ENCODE data around the gene BLOC1S5. TPM values are rescaled to one million over a fixed set of nuclear protein-coding genes. Genes with fewer than 3 reads are reported as not detected.
"Not testable (repeated sequence)": the region's sequence is repeated elsewhere in the genome, so short reads cannot be mapped to it uniquely, and the experiment has no call there.

BLOC1S5 gene
- total RNA-seq, 2 experiments from 2014 or later = 18.3 to 23.8 TPM

DNA sequence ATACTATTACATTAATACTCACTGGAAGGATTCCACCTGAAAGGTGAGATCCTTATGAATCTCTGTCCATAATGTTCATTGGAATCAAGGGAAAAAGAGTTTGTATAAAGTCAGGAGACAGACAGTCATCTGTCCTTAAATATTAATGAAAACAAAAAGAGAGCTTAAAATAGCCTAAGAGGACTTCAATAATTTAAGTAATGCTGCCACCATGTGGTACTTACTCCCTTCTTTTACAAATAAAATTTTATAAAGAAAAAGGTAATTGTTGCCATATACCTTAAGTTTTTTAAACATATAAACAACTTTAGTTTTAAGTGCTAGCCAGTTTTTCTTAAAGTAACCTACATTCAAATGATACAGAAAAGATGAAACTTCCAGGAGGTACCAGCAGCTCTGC is 5.1 kb downstream of the BLOC1S5 start:
- DNase-seq = no peak
- H3K4me1 Mint-ChIP-seq (ENCODE audit: low read depth) = peaks cover 7% of the 10 kb centered on the region
- no peak overlapping the region for H3K27ac Mint-ChIP-seq
- no peaks in the 10 kb centered on the region for H3K27me3 Mint-ChIP-seq
- H3K9me3 Mint-ChIP-seq = no peaks in the 10 kb centered on the region
- peaks cover 22% of the 10 kb centered on the region for H3K36me3 Mint-ChIP-seq
- no peak overlapping the region for H3K4me3 Mint-ChIP-seq
- intact Hi-C loops (cut with micrococcal nuclease) = loop anchor here (2.0 kb wide), 1 partner anchor 336 kb away; no protein-coding TSS in a partner anchor
- POLR2A ChIA-PET = no interaction called here
- CTCF ChIA-PET = interaction anchor here (0.7 to 4.1 kb wide), 9 partner anchors 9 to 747 kb away, joined by 3 to 48 read pairs (median 5); partner anchors contain the start of genes BMP6 and EEF1E1

DNA sequence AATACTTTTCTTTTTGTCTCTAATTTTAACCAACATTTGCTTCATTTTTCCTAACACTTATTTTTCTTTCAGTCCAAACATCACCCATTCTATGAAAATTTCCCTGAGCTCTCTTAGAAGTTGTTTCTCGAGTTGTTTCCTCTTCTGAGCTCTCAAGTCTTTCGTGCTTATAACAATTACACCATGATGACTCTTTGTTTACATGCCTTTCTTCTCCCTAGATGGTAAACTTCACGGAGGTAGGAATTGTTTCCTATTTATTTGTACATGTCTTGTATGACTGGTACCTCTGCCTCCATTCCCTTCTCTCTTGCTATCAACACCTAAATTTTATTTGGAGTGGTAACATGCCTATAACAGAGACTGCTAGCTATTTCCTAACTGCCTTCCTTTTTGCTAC is 6.4 kb downstream of the BLOC1S5 start:
- intact Hi-C loops (cut with micrococcal nuclease) = loop anchor here (2.0 kb wide), 1 partner anchor 335 kb away; no protein-coding TSS in a partner anchor
- POLR2A ChIA-PET = no interaction called here
- CTCF ChIA-PET = interaction anchor here (0.9 to 4.1 kb wide), 4 partner anchors 139 to 339 kb away, joined by 3 to 48 read pairs (median 4); partner anchors contain the start of gene BMP6

DNA sequence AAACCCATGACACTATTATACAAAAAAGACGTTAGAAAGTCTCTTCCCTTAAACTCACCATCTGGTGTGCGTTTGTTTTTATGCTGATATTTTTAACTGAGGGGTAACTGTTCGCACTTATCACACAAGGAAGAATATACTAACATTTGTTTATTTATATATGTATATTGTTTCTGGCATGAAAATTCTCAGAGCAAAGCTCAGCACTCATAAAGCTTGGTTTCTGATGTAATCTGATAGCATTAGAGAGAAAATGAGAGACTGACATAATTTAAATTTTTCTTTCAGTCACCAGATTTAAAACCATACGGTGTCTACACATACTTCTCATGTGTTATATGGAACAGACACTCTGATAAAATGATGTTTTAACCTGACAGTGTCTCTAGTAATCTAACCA is 6.9 kb downstream of the BLOC1S5 start:
- POLR2A ChIA-PET = interaction anchor here (0.8 kb wide), 1 partner anchor 28 kb away, joined by 3 read pairs; no protein-coding TSS in a partner anchor
- no peak overlapping the region for H3K4me3 Mint-ChIP-seq
- CTCF ChIA-PET = interaction anchor here (4.1 kb wide), 1 partner anchor 333 kb away, joined by 48 read pairs; the partner anchor contains the start of gene BMP6
- intact Hi-C loops (cut with micrococcal nuclease) = no loop called here
- H3K27ac Mint-ChIP-seq = no peak overlapping the region
- no peaks in the 10 kb centered on the region for H3K4me1 Mint-ChIP-seq (ENCODE audit: low read depth)
- H3K9me3 Mint-ChIP-seq = no peaks in the 10 kb centered on the region
- H3K36me3 Mint-ChIP-seq = peaks cover 25% of the 10 kb centered on the region
- H3K27me3 Mint-ChIP-seq = no peaks in the 10 kb centered on the region
- no peak for DNase-seq

More for the DNA sequence above, 6.4 kb downstream of the BLOC1S5 start:
- no peak for DNase-seq
- no peak overlapping the region for H3K4me3 Mint-ChIP-seq
- no peaks in the 10 kb centered on the region for H3K9me3 Mint-ChIP-seq
- H3K27me3 Mint-ChIP-seq = no peaks in the 10 kb centered on the region
- H3K36me3 Mint-ChIP-seq = peaks cover 24% of the 10 kb centered on the region
- H3K27ac Mint-ChIP-seq = no peak overlapping the region
- peaks cover 3% of the 10 kb centered on the region for H3K4me1 Mint-ChIP-seq (ENCODE audit: low read depth)

DNA sequence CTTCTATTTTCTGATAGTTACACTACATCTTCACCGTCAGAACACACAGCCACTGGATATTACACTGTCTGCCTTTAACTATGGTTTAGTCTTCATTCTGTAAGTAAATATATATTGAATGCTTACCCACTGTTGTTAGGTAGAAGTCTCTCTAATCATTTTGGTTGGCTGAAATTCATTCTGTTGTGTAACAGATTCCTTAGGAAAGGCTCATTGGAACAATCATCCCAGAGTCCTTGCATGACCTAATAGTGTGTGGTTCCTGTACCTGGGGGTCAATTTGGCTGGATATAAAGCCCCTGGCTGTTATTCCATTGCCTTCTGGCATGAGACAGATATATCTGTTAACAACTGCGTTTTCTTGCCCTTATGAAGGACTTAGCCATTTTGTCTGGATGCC is 9.9 kb downstream of the BLOC1S5 start:
- Mint-ChIP-seq H3K4me3 (no peak overlapping the region), H3K27ac (no peak overlapping the region), H3K36me3 (peaks cover 30% of the 10 kb centered on the region), H3K27me3 (no peaks in the 10 kb centered on the region), H3K9me3 (no peaks in the 10 kb centered on the region), H3K4me1 (ENCODE audit: low read depth) (no peaks in the 10 kb centered on the region)
- ChIA-PET CTCF (no interaction called here), POLR2A (no interaction called here)
- intact Hi-C loops (cut with micrococcal nuclease) = no loop called here
- DNase-seq = no peak

DNA sequence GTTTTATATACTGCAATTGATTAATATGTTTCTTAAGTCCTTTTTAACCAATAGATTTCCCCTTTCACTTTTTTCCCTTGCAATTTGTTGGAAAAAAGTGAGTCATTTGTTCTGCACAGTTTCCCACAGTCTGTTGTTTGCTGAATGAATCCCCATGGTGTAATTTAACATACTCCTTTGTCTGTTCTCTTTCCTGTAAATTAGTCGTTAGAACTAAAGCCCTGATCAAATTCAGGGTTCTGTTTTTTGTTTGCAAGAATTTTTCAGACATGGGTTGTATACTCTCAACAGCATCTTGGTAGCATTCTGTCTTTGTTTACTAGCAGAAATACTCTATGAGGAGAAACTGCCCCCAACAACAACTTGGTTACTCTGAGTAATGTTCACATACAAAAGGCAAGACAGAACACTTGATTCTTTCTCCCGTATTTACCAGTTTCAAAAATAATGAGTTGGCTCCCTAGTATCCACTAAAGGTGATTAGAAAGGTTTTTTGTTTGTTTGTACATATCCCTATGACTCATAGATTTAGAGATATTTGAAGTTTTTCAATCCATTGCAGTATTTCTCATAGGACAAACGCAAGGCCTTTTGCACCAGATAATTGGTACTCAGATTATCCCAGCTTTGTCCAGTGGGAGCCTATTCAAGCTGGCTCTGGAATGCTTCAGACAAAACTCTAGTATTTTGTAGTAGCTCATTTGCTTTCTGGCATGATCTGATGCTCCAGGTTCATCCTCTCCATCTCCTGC is 16.5 kb downstream of the BLOC1S5 start:
- intact Hi-C loops (cut with micrococcal nuclease) = no loop called here
- ChIA-PET POLR2A (no interaction called here), CTCF (no interaction called here)
- Mint-ChIP-seq H3K4me1 (ENCODE audit: low read depth) (peaks cover 6% of the 10 kb centered on the region), H3K9me3 (peaks cover 12% of the 10 kb centered on the region), H3K27me3 (no peaks in the 10 kb centered on the region), H3K27ac (no peak overlapping the region), H3K4me3 (no peak overlapping the region), H3K36me3 (peaks cover 47% of the 10 kb centered on the region)
- no peak for DNase-seq

DNA sequence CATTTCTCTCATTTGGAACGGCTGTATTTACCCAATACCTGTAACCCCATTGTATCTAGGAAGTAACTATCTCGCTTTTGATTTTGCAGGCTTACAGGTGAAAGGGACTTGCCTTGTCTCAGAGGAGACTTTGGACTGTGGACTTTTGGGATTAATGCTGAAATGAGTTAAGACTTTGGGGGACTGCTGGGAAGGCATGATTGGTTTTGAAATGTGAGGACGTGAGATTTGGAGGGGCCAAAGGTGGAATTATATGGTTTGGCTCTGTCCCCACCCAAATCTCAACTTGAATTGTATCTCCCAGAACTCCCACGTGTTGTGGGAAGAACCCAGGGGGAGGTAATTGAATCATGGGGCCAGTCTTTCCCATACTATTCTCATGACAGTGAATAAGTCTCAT is 18.4 kb downstream of the BLOC1S5 start:
- DNase-seq; POLR2A ChIA-PET; intact Hi-C loops (cut with micrococcal nuclease); H3K27ac Mint-ChIP-seq; H3K4me1 Mint-ChIP-seq (ENCODE audit: low read depth); CTCF ChIA-PET; H3K4me3 Mint-ChIP-seq; H3K27me3 Mint-ChIP-seq: not testable (repeated sequence)
- Mint-ChIP-seq H3K9me3 (peaks cover 12% of the 10 kb centered on the region), H3K36me3 (peaks cover 45% of the 10 kb centered on the region)

DNA sequence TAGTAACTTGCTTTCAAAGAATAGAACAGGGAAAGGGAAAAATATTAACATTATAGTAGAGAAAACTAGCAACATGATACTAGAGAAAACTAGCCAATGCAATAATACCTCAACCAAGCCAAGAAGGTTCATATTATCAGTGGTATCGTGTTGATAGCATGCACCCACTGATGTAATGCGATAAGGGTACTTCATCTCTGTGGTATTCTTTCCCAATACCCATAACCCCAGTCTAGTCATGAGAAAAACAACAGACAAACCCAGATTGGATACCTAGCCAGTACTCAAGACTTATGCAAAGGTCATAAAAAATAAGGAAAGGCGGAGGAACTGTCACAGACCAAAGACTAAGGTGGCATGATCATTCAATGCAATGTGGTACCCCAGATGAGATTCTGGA is 21.0 kb downstream of the BLOC1S5 start:
- DNase-seq = no peak
- ChIA-PET POLR2A (no interaction called here), CTCF (no interaction called here)
- Mint-ChIP-seq H3K4me3 (no peak overlapping the region), H3K36me3 (peaks cover 58% of the 10 kb centered on the region), H3K9me3 (peaks cover 12% of the 10 kb centered on the region), H3K4me1 (ENCODE audit: low read depth) (peaks cover 6% of the 10 kb centered on the region), H3K27me3 (no peaks in the 10 kb centered on the region), H3K27ac (no peak overlapping the region)
- intact Hi-C loops (cut with micrococcal nuclease) = no loop called here

DNA sequence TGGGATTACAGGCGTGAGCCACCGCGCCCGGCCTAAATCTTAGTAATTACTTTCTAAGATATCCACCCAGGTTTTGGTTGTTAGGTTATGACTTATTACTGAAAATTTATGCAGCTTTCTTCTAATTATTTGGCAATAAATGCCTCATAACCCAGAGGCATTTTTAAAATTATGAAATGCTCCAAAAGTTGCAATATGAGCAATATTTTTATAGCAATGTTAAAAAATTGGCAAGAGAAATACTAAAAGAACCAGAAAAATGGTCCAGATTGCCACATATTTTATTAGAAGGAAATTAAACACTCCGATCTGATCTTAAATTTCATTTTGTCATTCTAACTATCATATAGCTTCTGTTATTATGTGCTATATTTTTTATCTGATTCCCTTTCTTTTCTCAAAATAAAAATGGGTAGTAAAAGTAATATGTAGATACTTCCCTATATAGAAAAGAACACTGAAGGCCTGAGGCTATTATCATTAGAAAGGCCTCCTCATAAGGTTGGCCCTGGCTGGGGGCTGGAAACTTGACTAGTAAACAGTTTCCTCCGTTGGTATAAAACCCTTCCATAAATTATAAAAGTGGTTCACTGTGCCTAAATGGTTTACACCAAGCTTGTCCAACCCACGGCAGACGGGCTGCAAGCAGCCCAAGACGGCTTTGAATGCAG is 22.1 kb downstream of the BLOC1S5 start:
- no peak overlapping the region for H3K27ac Mint-ChIP-seq
- ChIA-PET POLR2A (no interaction called here), CTCF (interaction anchor here (1.3 kb wide), 1 partner anchor 18 kb away, joined by 3 read pairs; no protein-coding TSS in a partner anchor)
- H3K27me3 Mint-ChIP-seq = no peaks in the 10 kb centered on the region
- peaks cover 52% of the 10 kb centered on the region for H3K36me3 Mint-ChIP-seq
- intact Hi-C loops (cut with micrococcal nuclease) = no loop called here
- no peak for DNase-seq
- peaks cover 10% of the 10 kb centered on the region for H3K4me1 Mint-ChIP-seq (ENCODE audit: low read depth)
- no peak overlapping the region for H3K4me3 Mint-ChIP-seq
- H3K9me3 Mint-ChIP-seq = peaks cover 12% of the 10 kb centered on the region

DNA sequence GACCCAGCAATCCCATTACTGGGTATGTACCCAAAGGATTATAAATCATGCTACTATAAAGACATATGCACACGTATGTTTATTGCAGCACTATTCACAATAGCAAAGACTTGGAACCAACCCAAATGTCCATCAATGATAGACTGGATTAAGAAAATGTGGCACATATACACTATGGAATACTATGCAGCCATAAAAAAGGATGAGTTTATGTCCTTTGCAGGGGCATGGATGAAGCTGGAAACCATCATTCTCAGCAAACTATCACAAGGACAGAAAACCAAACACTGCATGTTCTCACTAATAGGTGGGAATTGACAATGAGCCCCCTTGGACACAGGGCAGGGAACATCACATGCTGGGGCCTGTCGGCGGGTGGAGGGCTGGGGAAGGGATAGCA is 30.1 kb downstream of the BLOC1S5 start:
- intact Hi-C loops (cut with micrococcal nuclease); CTCF ChIA-PET; H3K9me3 Mint-ChIP-seq; DNase-seq; H3K27me3 Mint-ChIP-seq; POLR2A ChIA-PET; H3K4me3 Mint-ChIP-seq; H3K27ac Mint-ChIP-seq: not testable (repeated sequence)
- peaks cover 53% of the 10 kb centered on the region for H3K36me3 Mint-ChIP-seq
- H3K4me1 Mint-ChIP-seq (ENCODE audit: low read depth) = peaks cover 43% of the 10 kb centered on the region

DNA sequence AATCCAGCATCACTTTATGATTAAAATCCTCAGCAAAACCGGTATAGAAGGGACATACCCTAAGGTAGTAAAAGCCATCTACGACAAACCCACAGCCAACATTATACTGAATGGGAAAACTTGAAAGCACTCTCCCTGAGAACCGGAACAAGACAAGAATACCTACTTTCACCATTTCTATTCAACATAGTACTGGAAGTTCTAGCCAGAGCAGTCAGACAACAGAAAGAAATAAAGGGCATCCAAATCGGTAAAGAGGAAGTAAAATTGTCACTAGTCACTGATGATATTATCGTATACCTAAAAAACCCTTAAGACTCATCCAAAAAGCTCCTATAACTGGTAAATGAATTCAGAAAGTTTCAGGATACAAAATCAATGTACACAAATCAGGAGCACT is 33.3 kb downstream of the BLOC1S5 start:
- Mint-ChIP-seq H3K36me3 (peaks cover 40% of the 10 kb centered on the region), H3K27me3 (no peaks in the 10 kb centered on the region), H3K4me1 (ENCODE audit: low read depth) (peaks cover 38% of the 10 kb centered on the region), H3K4me3 (no peak overlapping the region), H3K9me3 (peaks cover 9% of the 10 kb centered on the region), H3K27ac (no peak overlapping the region)
- CTCF ChIA-PET = no interaction called here
- intact Hi-C loops (cut with micrococcal nuclease) = no loop called here
- no peak for DNase-seq
- POLR2A ChIA-PET = no interaction called here

DNA sequence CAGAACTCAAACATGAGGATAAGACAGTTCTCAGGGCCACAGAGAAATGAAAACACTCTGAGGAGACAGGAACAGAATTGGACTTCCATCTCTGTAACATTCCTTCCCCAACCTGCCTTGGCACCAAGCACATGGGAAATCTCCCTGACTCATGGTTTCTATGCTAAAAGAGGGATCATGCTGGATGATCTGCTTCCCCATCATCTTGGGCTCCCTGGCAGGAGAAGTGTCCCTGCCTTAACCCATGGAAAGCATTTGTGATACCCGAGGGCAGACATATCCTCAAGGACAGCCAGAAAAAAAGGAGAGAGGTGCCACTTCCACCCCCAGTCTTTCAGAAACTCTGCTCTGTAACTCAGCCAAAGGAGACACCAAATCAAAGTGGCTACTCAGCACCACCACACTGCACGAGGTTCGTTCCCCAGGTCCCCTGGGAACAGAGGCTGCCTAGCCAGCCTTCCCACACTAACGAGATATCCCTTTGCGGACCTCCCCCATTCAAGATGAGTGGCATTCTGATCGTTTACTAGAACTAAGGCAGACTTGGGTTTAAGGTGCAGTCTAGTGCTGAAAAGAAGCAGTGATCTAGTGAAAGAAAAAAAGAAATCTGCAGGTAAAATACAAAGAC is 34.8 kb downstream of the BLOC1S5 start:
- H3K4me3 Mint-ChIP-seq = no peak overlapping the region
- peaks cover 34% of the 10 kb centered on the region for H3K4me1 Mint-ChIP-seq (ENCODE audit: low read depth)
- ChIA-PET POLR2A (no interaction called here), CTCF (no interaction called here)
- DNase-seq = no peak
- H3K36me3 Mint-ChIP-seq = peaks cover 32% of the 10 kb centered on the region
- intact Hi-C loops (cut with micrococcal nuclease) = no loop called here
- H3K27ac Mint-ChIP-seq = no peak overlapping the region
- peaks cover 9% of the 10 kb centered on the region for H3K9me3 Mint-ChIP-seq
- no peaks in the 10 kb centered on the region for H3K27me3 Mint-ChIP-seq

DNA sequence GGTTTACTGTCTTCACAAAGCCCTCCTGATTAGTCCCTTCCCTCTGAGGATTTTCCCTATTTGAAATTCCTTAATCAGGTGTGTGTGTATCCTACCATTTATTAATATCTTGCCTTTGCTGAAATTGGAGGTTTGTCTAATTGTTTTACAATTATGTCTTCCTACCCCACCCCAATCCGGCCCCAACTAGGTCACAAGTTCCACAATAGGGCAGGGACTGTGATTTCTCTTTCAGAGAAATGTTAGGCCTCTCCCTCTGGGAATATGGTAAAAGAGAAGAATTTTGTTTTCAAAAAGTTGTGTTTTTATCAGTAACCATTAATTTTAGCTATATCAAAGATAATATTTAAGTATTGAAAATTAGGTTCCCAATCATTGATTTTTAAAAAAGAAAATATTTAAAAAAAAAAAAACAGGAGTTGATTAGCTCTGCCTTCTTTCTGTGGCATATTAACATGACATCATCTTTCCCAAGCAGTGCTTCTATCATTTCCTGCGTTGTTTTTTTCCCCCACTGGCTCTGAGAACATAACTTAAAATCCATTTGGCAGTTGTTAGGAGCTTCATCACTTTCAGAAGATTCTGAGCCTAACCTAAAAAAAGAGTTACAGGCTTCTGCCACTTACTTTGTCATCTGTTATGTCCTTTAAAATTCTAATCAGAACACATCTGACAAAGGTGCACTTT is 36.1 kb downstream of the BLOC1S5 start:
- Mint-ChIP-seq H3K27ac (no peak overlapping the region), H3K27me3 (no peaks in the 10 kb centered on the region), H3K36me3 (peaks cover 26% of the 10 kb centered on the region), H3K4me3 (no peak overlapping the region), H3K4me1 (ENCODE audit: low read depth) (peaks cover 34% of the 10 kb centered on the region), H3K9me3 (peaks cover 9% of the 10 kb centered on the region)
- no peak for DNase-seq
- CTCF ChIA-PET = no interaction called here
- POLR2A ChIA-PET = no interaction called here
- intact Hi-C loops (cut with micrococcal nuclease) = no loop called here

Data from activated CD4-positive, alpha-beta memory T cell treated with anti-CD3 and anti-CD28 coated beads for 36 hours (primary cell).